NB4 (cell line): ENCODE data around the gene SFI1.

Experiments
- CTCF ChIP-seq: IDR thresholded peaks from one replicate; pipeline ENCODE4 v1.5.1; 2012; ENCODE audit warnings: low read depth, low read length
- POLR2A ChIP-seq: IDR thresholded peaks from 2 replicates; pipeline ENCODE4 v1.6.1; 2011; ENCODE audit warnings: mild to moderate bottlenecking; ENCODE audit not compliant: insufficient read length; ENCODE audit errors: extremely low read depth

DNA sequence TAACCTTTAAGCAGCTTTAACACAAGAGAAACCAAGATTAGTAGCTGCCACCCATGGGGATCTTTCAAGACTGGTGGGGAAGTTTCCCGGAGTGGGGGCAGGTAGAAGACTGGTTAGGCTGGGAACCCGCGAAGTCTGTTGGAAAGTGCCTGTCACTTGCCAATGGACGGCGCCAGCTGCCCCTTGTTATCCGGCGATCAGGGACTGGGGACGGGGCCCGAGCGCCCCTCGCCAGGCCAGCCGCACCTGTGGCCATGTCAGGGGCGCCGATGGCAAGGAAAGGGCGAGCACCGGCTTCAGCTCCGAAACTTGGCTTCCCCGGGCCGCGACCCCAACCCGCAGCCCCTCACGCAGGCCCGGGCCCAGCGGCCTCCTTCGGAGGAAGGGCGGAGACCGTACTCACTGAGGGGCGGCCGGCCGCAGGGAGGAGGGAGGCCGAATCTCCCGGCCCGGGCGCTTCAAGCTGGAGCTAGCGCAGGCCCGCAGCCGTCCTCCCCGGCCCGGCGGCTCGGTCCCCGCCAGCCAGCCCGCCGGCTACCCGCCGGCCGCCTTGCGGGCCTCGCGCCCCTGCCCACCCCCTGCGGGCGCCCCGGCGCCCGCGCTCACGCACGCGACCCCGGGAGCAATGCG is 7.2 kb upstream of the SFI1 start:
- TF ChIP-seq CTCF (no peak), POLR2A (no peak)
